ENCODE data around the gene CCDC82.

CCDC82 gene

GRCh38 chr11:96307776-96308140 is 82.0 kb downstream of the CCDC82 start:
- no peaks in the 10 kb centered on the region for H3K36me3 ChIP-seq (ENCODE audit: control insufficient read depth, low read length)
- H3K4me3 ChIP-seq (ENCODE audit: low read length) = no peak overlapping the region
- no peaks in the 10 kb centered on the region for H4K20me1 ChIP-seq (ENCODE audit: control insufficient read depth, insufficient read depth, low read depth, low read length)
- no peak for TF ChIP-seq EZH2phosphoT487 (IDR thresholded peaks at IDR 0.05; ENCODE audit: borderline replicate concordance, low read length)
- no peak for TF ChIP-seq CTCF (IDR thresholded peaks at IDR 0.05; ENCODE audit: low read depth, low read length, poor library complexity, severe bottlenecking)
- H3K27me3 ChIP-seq (ENCODE audit: control insufficient read depth, low read length) = 0 out of 2 replicates have a peak, but pooled peaks cover 3% of the 10 kb centered on the region
- no peaks in the 10 kb centered on the region for H3F3A ChIP-seq (ENCODE audit: control insufficient read depth, insufficient read depth)
- H3K9me3 ChIP-seq (ENCODE audit: control insufficient read depth, insufficient read depth, low read length) = no peaks in the 10 kb centered on the region
- no peaks in the 10 kb centered on the region for H3K79me2 ChIP-seq (ENCODE audit: control insufficient read depth, low read length)
- no peaks in the 10 kb centered on the region for H3K4me1 ChIP-seq (ENCODE audit: control insufficient read depth, low read length)
- no peak overlapping the region for H3K27ac ChIP-seq (ENCODE audit: low read depth, low read length)
- no peaks in the 10 kb centered on the region for H3K9me2 ChIP-seq (replicated peaks; ENCODE audit: control insufficient read depth, low read length)
- H3K4me2 ChIP-seq (ENCODE audit: low read length) = no peak overlapping the region

GRCh38 chr11:96306933-96307775 is 82.6 kb downstream of the CCDC82 start:
- no peak overlapping the region for H3K4me3 ChIP-seq (ENCODE audit: low read length)
- no peaks in the 10 kb centered on the region for H3K9me2 ChIP-seq (replicated peaks; ENCODE audit: control insufficient read depth, low read length)
- H3K4me1 ChIP-seq (ENCODE audit: control insufficient read depth, low read length) = no peaks in the 10 kb centered on the region
- H3K79me2 ChIP-seq (ENCODE audit: control insufficient read depth, low read length) = no peaks in the 10 kb centered on the region
- H3K4me2 ChIP-seq (ENCODE audit: low read length) = no peak overlapping the region
- H3K27me3 ChIP-seq (ENCODE audit: control insufficient read depth, low read length) = 0 out of 2 replicates have a peak, but pooled peaks cover 3% of the 10 kb centered on the region
- H3K27ac ChIP-seq (ENCODE audit: low read depth, low read length) = no peak overlapping the region
- H4K20me1 ChIP-seq (ENCODE audit: control insufficient read depth, insufficient read depth, low read depth, low read length) = no peaks in the 10 kb centered on the region
- no peaks in the 10 kb centered on the region for H3K9me3 ChIP-seq (ENCODE audit: control insufficient read depth, insufficient read depth, low read length)
- TF ChIP-seq EZH2phosphoT487 (IDR thresholded peaks at IDR 0.05; ENCODE audit: borderline replicate concordance, low read length) (no peak), CTCF (IDR thresholded peaks at IDR 0.05; ENCODE audit: low read depth, low read length, poor library complexity, severe bottlenecking) (no peak)
- no peaks in the 10 kb centered on the region for H3K36me3 ChIP-seq (ENCODE audit: control insufficient read depth, low read length)
- H3F3A ChIP-seq (ENCODE audit: control insufficient read depth, insufficient read depth) = no peaks in the 10 kb centered on the region

GRCh38 chr11:96306600-96306932 is 83.1 kb downstream of the CCDC82 start:
- Histone ChIP-seq H3F3A (ENCODE audit: control insufficient read depth, insufficient read depth) (no peaks in the 10 kb centered on the region), H3K9me2 (replicated peaks; ENCODE audit: control insufficient read depth, low read length) (no peaks in the 10 kb centered on the region), H3K27ac (ENCODE audit: low read depth, low read length) (no peak overlapping the region), H3K79me2 (ENCODE audit: control insufficient read depth, low read length) (no peaks in the 10 kb centered on the region), H3K4me1 (ENCODE audit: control insufficient read depth, low read length) (no peaks in the 10 kb centered on the region), H4K20me1 (ENCODE audit: control insufficient read depth, insufficient read depth, low read depth, low read length) (no peaks in the 10 kb centered on the region), H3K4me2 (ENCODE audit: low read length) (no peak overlapping the region), H3K27me3 (ENCODE audit: control insufficient read depth, low read length) (0 out of 2 replicates have a peak, but pooled peaks cover 3% of the 10 kb centered on the region), H3K4me3 (ENCODE audit: low read length) (no peak overlapping the region), H3K9me3 (ENCODE audit: control insufficient read depth, insufficient read depth, low read length) (no peaks in the 10 kb centered on the region), H3K36me3 (ENCODE audit: control insufficient read depth, low read length) (no peaks in the 10 kb centered on the region)
- TF ChIP-seq CTCF (IDR thresholded peaks at IDR 0.05; ENCODE audit: low read depth, low read length, poor library complexity, severe bottlenecking) (no peak), EZH2phosphoT487 (IDR thresholded peaks at IDR 0.05; ENCODE audit: borderline replicate concordance, low read length) (no peak)

Data from DOHH2 (cell line).